Omental fat pad (tissue), 4 donors: ENCODE data around the gene AMTN. TPM values are rescaled to one million over a fixed set of nuclear protein-coding genes. Genes with fewer than 3 reads are reported as not detected.
"Not testable (repeated sequence)": the region's sequence is repeated elsewhere in the genome, so short reads cannot be mapped to it uniquely, and the experiment has no call there.

Source experiments
- ATAC-seq: fragments of 150-250 bp; one replicate; pipeline ENCODE4 v1.9.1; 2016; ENCODE audit warnings: mild to moderate bottlenecking, moderate library complexity; ENCODE audit not compliant: low FRiP score
- DNase-seq: peaks from one replicate; pipeline ENCODE4 v3.0.0-alpha.2; 2019; ENCODE audit warnings: low spot score
- CTCF ChIP-seq, 3 donors: fragments of 450-650 bp; IDR thresholded peaks; one replicate each; pipeline ENCODE4 v1.5.1; 2016 to 2017; ENCODE audit warnings: antibody characterized with exemption in 3 of 3, mild to moderate bottlenecking in 3 of 3, moderate library complexity in 2 of 3
- total RNA-seq, 4 donors: library from RNA; depleted of rRNA; stranded (reverse); fragments of >200 nt; gene quantifications; one replicate each; pipeline ENCODE4 v1.1.0, GENCODE V29; 2016

AMTN gene
- not detected for total RNA-seq

GRCh38 chr4:70518269-70518668, at the start of gene AMTN:
TSS of gene AMTN (plus strand) at chr4:70518569. CDS start at chr4:70518778, 209 bp downstream.
- TF ChIP-seq CTCF (IDR thresholded peaks at IDR 0.05) = no peak
- ATAC-seq (no peak), DNase-seq (no peak)

- no peak for ATAC-seq
These were observed 46.5 kb upstream of the AMTN start, which contains the start of gene MUC7 for GRCh38 chr4:70471897-70472296. TSS of gene MUC7 (plus strand) at chr4:70472197. CDS start at chr4:70474022, 1,825 bp downstream.

GRCh38 chr4:70473679-70474078, 44.7 kb upstream of the AMTN start:
- ATAC-seq = no peak
- TF ChIP-seq CTCF (IDR thresholded peaks at IDR 0.05) = no peak
- DNase-seq = no peak

More at GRCh38 chr4:70471897-70472296, 46.5 kb upstream of the AMTN start, which contains the start of gene MUC7:
- DNase-seq = no peak
- no peak for TF ChIP-seq CTCF (IDR thresholded peaks at IDR 0.05)

GRCh38 chr4:70488748-70489147, 29.6 kb upstream of the AMTN start:
- DNase-seq (no peak), ATAC-seq (no peak)
- TF ChIP-seq CTCF (IDR thresholded peaks at IDR 0.05) = no peak

GRCh38 chr4:70496231-70496630, 22.1 kb upstream of the AMTN start:
- no peak for DNase-seq
- no peak for ATAC-seq
- no peak for TF ChIP-seq CTCF (IDR thresholded peaks at IDR 0.05)

GRCh38 chr4:70501838-70502237, 16.5 kb upstream of the AMTN start:
- not testable (repeated sequence) for ATAC-seq, DNase-seq

GRCh38 chr4:70504733-70505132, 13.6 kb upstream of the AMTN start:
- DNase-seq (no peak), ATAC-seq (no peak)
- no peak for TF ChIP-seq CTCF (IDR thresholded peaks at IDR 0.05)
